Measurements from ENCODE around the gene DEPDC1B.

DNA sequence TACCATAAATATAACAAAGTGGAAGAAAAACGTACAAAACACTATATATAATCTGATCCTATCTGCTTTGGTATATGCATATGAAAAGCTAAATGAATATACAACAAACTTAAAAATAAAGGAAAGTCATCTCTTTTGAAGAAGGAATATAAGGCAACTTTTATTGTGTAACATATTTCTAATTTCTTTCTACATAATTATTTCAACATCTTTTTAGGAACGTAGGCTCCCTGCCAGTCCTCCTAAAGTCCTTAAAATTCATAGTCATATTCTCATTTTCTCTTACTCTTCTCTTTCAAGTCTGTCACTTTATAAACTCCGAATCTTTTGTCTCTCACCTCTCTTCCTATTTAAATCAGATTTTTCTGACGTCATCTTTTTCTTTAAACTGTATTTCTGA is 9.6 kb downstream of the DEPDC1B start:
- no peak for TF ChIP-seq POLR2A (IDR thresholded peaks at IDR 0.05; ENCODE audit: low read depth, low read length)
- no peak for TF ChIP-seq POLR2AphosphoS5 (IDR thresholded peaks at IDR 0.05; ENCODE audit: low read depth, low read length)
- no peak for TF ChIP-seq TAF1 (IDR thresholded peaks at IDR 0.05; ENCODE audit: borderline replicate concordance, low read depth, low read length)

Measured in GM12892 (cell line).